SK-N-SH (cell line): ENCODE measurements around the gene ANKRD10. TPM values are rescaled to one million over a fixed set of nuclear protein-coding genes. Genes with fewer than 3 reads are reported as not detected.

Source experiments
- CTCF ChIA-PET: fragments of 300-600, 350-600 bp; formaldehyde crosslinking; extraction: SDS; loops from one replicate; lab custom pipeline; 2021; lab: Yijun Ruan, JAX
- POLR2A ChIA-PET: fragments of 350-600 bp; sonication (Branson Sonifier 250); formaldehyde crosslinking; extraction: SDS; loops from one replicate; lab custom pipeline; 2020; ENCODE audit warnings: antibody characterized with exemption, inconsistent platforms; lab: Yijun Ruan, JAX
- DNase-seq: peaks from one replicate; pipeline ENCODE4 v3.0.0; 2012
- H2AFZ ChIP-seq: fragments of 200-600 bp; sonication (generic); 2 replicates; pipeline ENCODE4 v1.8.1; 2016; ENCODE audit warnings: antibody characterized with exemption, mild to moderate bottlenecking, low read depth
- H3F3A ChIP-seq: fragments of 200-600 bp; sonication (generic); replicated peaks from 2 replicates; pipeline ENCODE3; 2016; ENCODE audit warnings: antibody characterized with exemption, mild to moderate bottlenecking; ENCODE audit not compliant: insufficient read depth
- H3K27ac ChIP-seq, 2 experiments: fragments of 200-500 bp in 1 of 2; fragments of 200-600 bp in 1 of 2; sonication (Bioruptor generic) in 1 of 2; sonication (generic), shearing (Covaris generic) in 1 of 2; 2 replicates each; pipeline versions ENCODE4 v1.5.1 to v1.6.1; 2014 to 2016; ENCODE audit warnings: low read depth in 2 of 2, inconsistent platforms in 1 of 2, low read length in 1 of 2, mild to moderate bottlenecking in 1 of 2, mixed read lengths in 1 of 2
- H3K27me3 ChIP-seq: fragments of 200-600 bp; sonication (generic), shearing (Covaris generic); 2 replicates; pipeline ENCODE4 v1.6.1; 2016; ENCODE audit warnings: mixed run types; ENCODE audit not compliant: insufficient read depth
- H3K36me3 ChIP-seq, 2 experiments: fragments of 200-500 bp in 1 of 2; fragments of 200-600 bp in 1 of 2; sonication (Bioruptor generic) in 1 of 2; sonication (generic) in 1 of 2; replicated peaks in 1 of 2; 2 replicates each; pipeline versions ENCODE3 to v1.5.1; 2014 to 2016; ENCODE audit warnings: low read length in 1 of 2, mild to moderate bottlenecking in 1 of 2; ENCODE audit not compliant: insufficient read depth in 2 of 2, control insufficient read depth in 1 of 2
- H3K4me1 ChIP-seq, 2 experiments: fragments of 200-500 bp in 1 of 2; fragments of 200-600 bp in 1 of 2; sonication (Bioruptor generic) in 1 of 2; sonication (generic), shearing (Covaris generic) in 1 of 2; 2 replicates each; pipeline versions ENCODE4 v1.5.1 to v1.6.1; 2014 to 2016; ENCODE audit warnings: low read depth in 1 of 2, low read length in 1 of 2, mixed run types in 1 of 2; ENCODE audit not compliant: insufficient read depth in 2 of 2, control insufficient read depth in 1 of 2
- H3K4me2 ChIP-seq: fragments of 200-600 bp; sonication (generic), shearing (Covaris generic); 2 replicates; pipeline ENCODE4 v1.6.1; 2017; ENCODE audit warnings: mixed run types
- H3K4me3 ChIP-seq, 2 experiments: fragments of 200-500 bp in 1 of 2; fragments of 200-600 bp in 1 of 2; sonication (Bioruptor generic) in 1 of 2; sonication (generic), shearing (Covaris generic) in 1 of 2; 2 replicates each; pipeline versions ENCODE4 v1.5.1 to v1.8.1; 2014 to 2016; ENCODE audit warnings: low read depth in 2 of 2, inconsistent platforms in 1 of 2, low read length in 1 of 2, mild to moderate bottlenecking in 1 of 2, mixed read lengths in 1 of 2, moderate library complexity in 1 of 2
- H3K79me2 ChIP-seq: fragments of 200-600 bp; sonication (generic); 2 replicates; pipeline ENCODE4 v1.8.1; 2017; ENCODE audit warnings: mild to moderate bottlenecking; ENCODE audit not compliant: insufficient read depth
- H3K9ac ChIP-seq: fragments of 200-600 bp; sonication (generic); 2 replicates; pipeline ENCODE4 v1.6.1; 2017; ENCODE audit warnings: mixed run types
- H3K9me2 ChIP-seq: fragments of 200-600 bp; sonication (generic); 2 replicates; pipeline ENCODE4 v1.6.1; 2017; ENCODE audit warnings: mixed run types
- H3K9me3 ChIP-seq: fragments of 200-600 bp; sonication (generic); 2 replicates; pipeline ENCODE4 v1.6.1; 2017; ENCODE audit warnings: mixed run types, mild to moderate bottlenecking, moderate library complexity
- H4K20me1 ChIP-seq: fragments of 200-600 bp; sonication (generic); 2 replicates; pipeline ENCODE4 v1.6.1; 2017; ENCODE audit warnings: mild to moderate bottlenecking, mixed run types; ENCODE audit not compliant: insufficient read depth
- CTCF ChIP-seq: fragments of 200-600 bp; sonication (generic); IDR thresholded peaks from 2 replicates; pipeline ENCODE4 v1.6.1; 2017; ENCODE audit warnings: antibody characterized with exemption, mild to moderate bottlenecking, moderate library complexity
- GABPA ChIP-seq: IDR thresholded peaks from 2 replicates; pipeline ENCODE4 v1.4.0; 2012; ENCODE audit warnings: low read depth, mild to moderate bottlenecking
- NRF1 ChIP-seq: IDR thresholded peaks from 2 replicates; pipeline ENCODE4 v1.6.1; 2012; ENCODE audit warnings: low read depth, mild to moderate bottlenecking, low read length
- RAD21 ChIP-seq: IDR thresholded peaks from 2 replicates; pipeline ENCODE4 v1.6.1; 2012; ENCODE audit warnings: mild to moderate bottlenecking, low read length
- RCOR1 ChIP-seq: fragments of 150-350 bp; IDR thresholded peaks from 2 replicates; pipeline ENCODE4 v1.6.1; 2017; ENCODE audit warnings: antibody characterized with exemption, low read length
- SIN3A ChIP-seq: IDR thresholded peaks from 2 replicates; pipeline ENCODE4 v1.6.1; 2012; ENCODE audit warnings: low read depth, mild to moderate bottlenecking, low read length, moderate library complexity, borderline replicate concordance
- TAF1 ChIP-seq: IDR thresholded peaks from 2 replicates; pipeline ENCODE4 v1.6.1; 2012; ENCODE audit warnings: low read depth, mild to moderate bottlenecking, low read length, moderate library complexity, borderline replicate concordance
- TCF12 ChIP-seq: IDR thresholded peaks from 2 replicates; pipeline ENCODE4 v1.4.0; 2012
- USF2 ChIP-seq: fragments of 150-350 bp; IDR thresholded peaks from 2 replicates; pipeline ENCODE4 v1.6.1; 2017; ENCODE audit warnings: antibody characterized with exemption, low read length, low read depth, borderline replicate concordance
- ZBTB33 ChIP-seq: IDR thresholded peaks from 2 replicates; pipeline ENCODE4 v1.4.0; 2012; ENCODE audit warnings: low read depth, borderline replicate concordance
- WGBS: methylation state at CpG from one replicate; pipeline ENCODE4 v1.1.6; 2017; ENCODE audit warnings: low lambda C conversion rate; 5-methylcytosine and 5-hydroxymethylcytosine counted together
- polyA plus RNA-seq, 3 experiments: library from polyadenylated mRNA; depleted of rRNA; stranded (reverse); fragments of >200 nt; gene quantifications; 2 replicates each; pipeline ENCODE4 v1.2.3, GENCODE V29; 2012
- TF ChIP-seq, protein P1 (sequence below): fragments of 150-350 bp; IDR thresholded peaks from 2 replicates; pipeline ENCODE4 v1.6.1; 2016; ENCODE audit warnings: mild to moderate bottlenecking, low read depth, low read length
- TF ChIP-seq, protein P2 (sequence below): IDR thresholded peaks from 2 replicates; pipeline ENCODE4 v1.6.1; 2012; ENCODE audit warnings: mild to moderate bottlenecking, low read depth, low read length, moderate library complexity

ANKRD10 gene
- polyA plus RNA-seq, 1 of the 3 experiments (the other 2 are of a cell fraction) = 53.2 TPM

GRCh38 chr13:110921695-110922094 is 6.8 kb upstream of the ANKRD10 start:
- ChIA-PET CTCF (interaction anchor here (1.5 kb wide), 1 partner anchor 22 kb away, joined by 3 read pairs; no protein-coding TSS in a partner anchor), POLR2A (no interaction called here)
- Histone ChIP-seq H3F3A (no peaks in the 10 kb centered on the region), H3K9me2 (no peaks in the 10 kb centered on the region), H3K4me3 (no peak overlapping the region), H4K20me1 (no peaks in the 10 kb centered on the region), H3K27me3 (no peaks in the 10 kb centered on the region), H3K36me3 (no peaks in the 10 kb centered on the region), H2AFZ (no peak overlapping the region), H3K4me1 (peaks cover 5% of the 10 kb centered on the region in 2 experiments; a peak in 2 of 4 replicates), H3K79me2 (no peaks in the 10 kb centered on the region), H3K4me2 (no peak overlapping the region), H3K9me3 (no peaks in the 10 kb centered on the region), H3K9ac (no peak overlapping the region), H3K27ac (no peak overlapping the region)
- no peak for DNase-seq
- TF ChIP-seq, protein P1, sequence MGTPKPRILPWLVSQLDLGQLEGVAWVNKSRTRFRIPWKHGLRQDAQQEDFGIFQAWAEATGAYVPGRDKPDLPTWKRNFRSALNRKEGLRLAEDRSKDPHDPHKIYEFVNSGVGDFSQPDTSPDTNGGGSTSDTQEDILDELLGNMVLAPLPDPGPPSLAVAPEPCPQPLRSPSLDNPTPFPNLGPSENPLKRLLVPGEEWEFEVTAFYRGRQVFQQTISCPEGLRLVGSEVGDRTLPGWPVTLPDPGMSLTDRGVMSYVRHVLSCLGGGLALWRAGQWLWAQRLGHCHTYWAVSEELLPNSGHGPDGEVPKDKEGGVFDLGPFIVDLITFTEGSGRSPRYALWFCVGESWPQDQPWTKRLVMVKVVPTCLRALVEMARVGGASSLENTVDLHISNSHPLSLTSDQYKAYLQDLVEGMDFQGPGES = no peak
- TF ChIP-seq ZBTB33 = no peak
- WGBS = 73% methylated on average over 7 of the region's 8 CpGs

DNA sequence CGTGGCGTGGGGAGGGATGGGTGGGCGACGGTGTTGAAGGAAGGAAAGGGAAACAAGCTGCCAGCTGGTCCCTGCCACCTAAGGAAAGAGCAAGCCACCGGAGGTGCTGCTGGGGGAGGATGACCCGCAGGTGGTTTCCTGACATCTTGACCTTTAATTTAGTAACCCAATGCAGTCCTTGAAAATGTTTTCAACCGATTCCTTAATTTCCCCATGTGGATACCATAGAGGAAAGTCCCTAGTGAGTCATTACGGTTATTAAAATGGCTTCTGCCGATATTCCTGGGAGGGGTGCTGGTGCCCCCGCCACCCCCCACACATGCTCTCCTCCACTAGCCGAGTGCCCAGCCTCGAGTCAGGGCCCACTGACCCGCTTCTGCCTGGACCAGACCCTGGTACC is 6.3 kb upstream of the ANKRD10 start:
- no peak overlapping the region for H3K27ac ChIP-seq
- TF ChIP-seq NRF1 = no peak
- TF ChIP-seq TCF12 = no peak
- TF ChIP-seq SIN3A = no peak
- TF ChIP-seq USF2 = no peak
- TF ChIP-seq CTCF = no peak
- no peak for TF ChIP-seq RAD21
- TF ChIP-seq ZBTB33 = no peak
- TF ChIP-seq, protein P2, sequence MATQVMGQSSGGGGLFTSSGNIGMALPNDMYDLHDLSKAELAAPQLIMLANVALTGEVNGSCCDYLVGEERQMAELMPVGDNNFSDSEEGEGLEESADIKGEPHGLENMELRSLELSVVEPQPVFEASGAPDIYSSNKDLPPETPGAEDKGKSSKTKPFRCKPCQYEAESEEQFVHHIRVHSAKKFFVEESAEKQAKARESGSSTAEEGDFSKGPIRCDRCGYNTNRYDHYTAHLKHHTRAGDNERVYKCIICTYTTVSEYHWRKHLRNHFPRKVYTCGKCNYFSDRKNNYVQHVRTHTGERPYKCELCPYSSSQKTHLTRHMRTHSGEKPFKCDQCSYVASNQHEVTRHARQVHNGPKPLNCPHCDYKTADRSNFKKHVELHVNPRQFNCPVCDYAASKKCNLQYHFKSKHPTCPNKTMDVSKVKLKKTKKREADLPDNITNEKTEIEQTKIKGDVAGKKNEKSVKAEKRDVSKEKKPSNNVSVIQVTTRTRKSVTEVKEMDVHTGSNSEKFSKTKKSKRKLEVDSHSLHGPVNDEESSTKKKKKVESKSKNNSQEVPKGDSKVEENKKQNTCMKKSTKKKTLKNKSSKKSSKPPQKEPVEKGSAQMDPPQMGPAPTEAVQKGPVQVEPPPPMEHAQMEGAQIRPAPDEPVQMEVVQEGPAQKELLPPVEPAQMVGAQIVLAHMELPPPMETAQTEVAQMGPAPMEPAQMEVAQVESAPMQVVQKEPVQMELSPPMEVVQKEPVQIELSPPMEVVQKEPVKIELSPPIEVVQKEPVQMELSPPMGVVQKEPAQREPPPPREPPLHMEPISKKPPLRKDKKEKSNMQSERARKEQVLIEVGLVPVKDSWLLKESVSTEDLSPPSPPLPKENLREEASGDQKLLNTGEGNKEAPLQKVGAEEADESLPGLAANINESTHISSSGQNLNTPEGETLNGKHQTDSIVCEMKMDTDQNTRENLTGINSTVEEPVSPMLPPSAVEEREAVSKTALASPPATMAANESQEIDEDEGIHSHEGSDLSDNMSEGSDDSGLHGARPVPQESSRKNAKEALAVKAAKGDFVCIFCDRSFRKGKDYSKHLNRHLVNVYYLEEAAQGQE = no peak
- TF ChIP-seq, protein P1 = no peak
- no peak for TF ChIP-seq GABPA
- TF ChIP-seq RCOR1 = no peak
- TF ChIP-seq TAF1 = no peak

More for the DNA sequence above, 6.3 kb upstream of the ANKRD10 start:
- no peak overlapping the region for H3K4me3 ChIP-seq
- no peaks in the 10 kb centered on the region for H3K79me2 ChIP-seq
- CTCF ChIA-PET = interaction anchor here (1.5 kb wide), 1 partner anchor 23 kb away, joined by 3 read pairs; no protein-coding TSS in a partner anchor
- H3K4me2 ChIP-seq = no peak overlapping the region
- H3F3A ChIP-seq = no peaks in the 10 kb centered on the region
- no peak overlapping the region for H3K9ac ChIP-seq
- H4K20me1 ChIP-seq = no peaks in the 10 kb centered on the region
- H3K36me3 ChIP-seq = no peaks in the 10 kb centered on the region
- 84% methylated on average over 13 of the region's 13 CpGs for WGBS
- H3K9me3 ChIP-seq = no peaks in the 10 kb centered on the region
- POLR2A ChIA-PET = no interaction called here
- DNase-seq = no peak
- H2AFZ ChIP-seq = no peak overlapping the region
- H3K27me3 ChIP-seq = no peaks in the 10 kb centered on the region
- H3K9me2 ChIP-seq = no peaks in the 10 kb centered on the region
- peaks cover 5 to 6% of the 10 kb centered on the region in 2 experiments; a peak in 2 of 4 replicates for H3K4me1 ChIP-seq
